ENCODE results near the gene TLE6. TPM values are rescaled to one million over a fixed set of nuclear protein-coding genes. Genes with fewer than 3 reads are reported as not detected.

The TLE6 gene
- total RNA-seq, 1 experiment from 2014 or later: 1.1 TPM

GRCh38 chr19:3024870-3025548, 47.6 kb downstream of the TLE6 start:
- no peak for DNase-seq
- Histone ChIP-seq H3K4me2 (no peak overlapping the region), H3K36me3 (ENCODE audit: low read depth) (no peaks in the 10 kb centered on the region), H3K4me3 (no peak overlapping the region), H3F3A (ENCODE audit: insufficient read depth, low read depth) (no peaks in the 10 kb centered on the region), H3K9me3 (ENCODE audit: insufficient read depth, low read depth) (no peaks in the 10 kb centered on the region), H3K27me3 (ENCODE audit: insufficient read depth, low read depth) (no peaks in the 10 kb centered on the region), H3K27ac (no peak overlapping the region), H4K20me1 (ENCODE audit: insufficient read depth) (no peaks in the 10 kb centered on the region), H3K79me2 (ENCODE audit: low read depth) (no peaks in the 10 kb centered on the region), H3K9me2 (ENCODE audit: insufficient read depth) (no peaks in the 10 kb centered on the region), H2AFZ (no peak overlapping the region), H3K4me1 (replicated peaks; ENCODE audit: insufficient read depth) (no peaks in the 10 kb centered on the region)
- POLR2A ChIA-PET (ENCODE audit: unreplicated experiment): no interaction called here
- TF ChIP-seq CTCF (conservative IDR thresholded peaks at IDR 0.05): no peak
- TF ChIP-seq EZH2 (IDR thresholded peaks at IDR 0.05; ENCODE audit: low read depth): no peak
- CTCF ChIA-PET: no interaction called here
- no TSS peak for BruUV-seq (replicated peaks)
- intact Hi-C loops (cut with micrococcal nuclease; ENCODE audit: unreplicated experiment): no loop called here

- Histone ChIP-seq H3K27ac (no peak overlapping the region), H4K20me1 (ENCODE audit: insufficient read depth) (no peaks in the 10 kb centered on the region), H3K9me3 (ENCODE audit: insufficient read depth, low read depth) (no peaks in the 10 kb centered on the region), H3K4me2 (no peak overlapping the region), H3K27me3 (ENCODE audit: insufficient read depth, low read depth) (no peaks in the 10 kb centered on the region), H3K4me1 (replicated peaks; ENCODE audit: insufficient read depth) (no peaks in the 10 kb centered on the region), H3K4me3 (no peak overlapping the region), H3K36me3 (ENCODE audit: low read depth) (no peaks in the 10 kb centered on the region), H3K9me2 (ENCODE audit: insufficient read depth) (no peaks in the 10 kb centered on the region), H2AFZ (no peak overlapping the region), H3K79me2 (ENCODE audit: low read depth) (no peaks in the 10 kb centered on the region), H3F3A (ENCODE audit: insufficient read depth, low read depth) (no peaks in the 10 kb centered on the region)
- TF ChIP-seq CTCF (conservative IDR thresholded peaks at IDR 0.05): no peak
- no peak for TF ChIP-seq EZH2 (IDR thresholded peaks at IDR 0.05; ENCODE audit: low read depth)
- no TSS peak for BruUV-seq (replicated peaks)
- POLR2A ChIA-PET (ENCODE audit: unreplicated experiment): no interaction called here
- intact Hi-C loops (cut with micrococcal nuclease; ENCODE audit: unreplicated experiment): no loop called here
- CTCF ChIA-PET: no interaction called here
- DNase-seq: no peak
Measured at GRCh38 chr19:3025549-3025886, 48.2 kb downstream of the TLE6 start.

GRCh38 chr19:3026768-3027167, 49.4 kb downstream of the TLE6 start:
- Histone ChIP-seq H3K4me3 (no peak overlapping the region), H2AFZ (no peak overlapping the region), H3K36me3 (ENCODE audit: low read depth) (no peaks in the 10 kb centered on the region), H4K20me1 (ENCODE audit: insufficient read depth) (no peaks in the 10 kb centered on the region), H3K4me2 (no peak overlapping the region), H3K27me3 (ENCODE audit: insufficient read depth, low read depth) (no peaks in the 10 kb centered on the region), H3K79me2 (ENCODE audit: low read depth) (no peaks in the 10 kb centered on the region), H3K27ac (no peak overlapping the region), H3K9me2 (ENCODE audit: insufficient read depth) (no peaks in the 10 kb centered on the region), H3K9me3 (ENCODE audit: insufficient read depth, low read depth) (no peaks in the 10 kb centered on the region), H3F3A (ENCODE audit: insufficient read depth, low read depth) (no peaks in the 10 kb centered on the region), H3K4me1 (replicated peaks; ENCODE audit: insufficient read depth) (no peaks in the 10 kb centered on the region)
- TF ChIP-seq CTCF (conservative IDR thresholded peaks at IDR 0.05) (no peak), EZH2 (IDR thresholded peaks at IDR 0.05; ENCODE audit: low read depth) (no peak)
- BruUV-seq (replicated peaks): no TSS peak
- DNase-seq: no peak
- ChIA-PET POLR2A (ENCODE audit: unreplicated experiment) (no interaction called here), CTCF (no interaction called here)
- intact Hi-C loops (cut with micrococcal nuclease; ENCODE audit: unreplicated experiment): no loop called here

Data from PC-9 (cell line).